ENCODE results near the gene HS6ST1.

DNA sequence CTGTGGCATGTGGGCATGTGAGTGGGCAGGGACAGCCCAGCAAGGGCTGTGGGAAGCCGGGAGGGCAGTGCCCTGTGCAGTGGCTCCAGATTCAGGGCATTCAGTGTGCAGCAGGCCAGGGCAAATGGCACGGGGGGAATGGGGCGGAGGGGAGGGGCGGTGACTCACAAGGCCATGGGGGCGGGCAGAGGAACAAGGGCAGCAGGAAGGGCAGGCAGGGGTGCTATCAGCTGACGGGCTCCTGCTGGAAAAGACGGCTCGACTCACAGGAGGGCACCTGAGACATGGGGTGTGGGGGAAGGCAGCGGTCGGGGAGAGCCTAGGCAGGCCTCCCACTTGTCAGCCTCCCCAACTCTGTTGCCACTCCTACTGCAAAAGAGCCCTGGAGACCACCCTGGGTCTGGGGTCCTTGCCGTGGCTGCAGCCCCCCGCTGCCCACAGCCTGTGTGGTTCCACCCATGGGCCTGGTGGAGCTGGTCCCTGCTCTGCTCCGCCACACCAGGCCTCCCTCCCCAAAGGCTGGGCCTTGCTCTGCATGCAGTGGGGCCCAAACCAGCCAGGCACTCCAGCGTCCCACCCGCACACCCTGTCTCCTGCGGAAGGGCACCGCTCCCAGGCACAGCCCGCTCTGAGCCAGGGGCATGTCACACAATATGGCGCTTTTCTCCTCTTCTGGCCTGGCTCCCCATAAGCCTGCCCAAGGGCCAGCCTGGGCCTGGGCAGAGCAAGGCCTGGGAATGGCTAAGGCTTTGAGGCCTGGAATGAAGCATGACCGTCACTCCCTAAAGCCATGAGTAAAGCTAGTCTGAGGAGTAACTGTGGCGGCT, 25.9 kb downstream of the HS6ST1 start:
- TF ChIP-seq FOS (IDR thresholded peaks at IDR 0.05; ENCODE audit: borderline replicate concordance, insufficient read depth, low read length) (no peak), POLR2A (IDR thresholded peaks at IDR 0.05; ENCODE audit: low read depth, low read length) (no peak), JUN (IDR thresholded peaks at IDR 0.05; ENCODE audit: borderline replicate concordance, insufficient read depth, insufficient read length, low read depth) (no peak)
- TF ChIP-seq, protein P1, sequence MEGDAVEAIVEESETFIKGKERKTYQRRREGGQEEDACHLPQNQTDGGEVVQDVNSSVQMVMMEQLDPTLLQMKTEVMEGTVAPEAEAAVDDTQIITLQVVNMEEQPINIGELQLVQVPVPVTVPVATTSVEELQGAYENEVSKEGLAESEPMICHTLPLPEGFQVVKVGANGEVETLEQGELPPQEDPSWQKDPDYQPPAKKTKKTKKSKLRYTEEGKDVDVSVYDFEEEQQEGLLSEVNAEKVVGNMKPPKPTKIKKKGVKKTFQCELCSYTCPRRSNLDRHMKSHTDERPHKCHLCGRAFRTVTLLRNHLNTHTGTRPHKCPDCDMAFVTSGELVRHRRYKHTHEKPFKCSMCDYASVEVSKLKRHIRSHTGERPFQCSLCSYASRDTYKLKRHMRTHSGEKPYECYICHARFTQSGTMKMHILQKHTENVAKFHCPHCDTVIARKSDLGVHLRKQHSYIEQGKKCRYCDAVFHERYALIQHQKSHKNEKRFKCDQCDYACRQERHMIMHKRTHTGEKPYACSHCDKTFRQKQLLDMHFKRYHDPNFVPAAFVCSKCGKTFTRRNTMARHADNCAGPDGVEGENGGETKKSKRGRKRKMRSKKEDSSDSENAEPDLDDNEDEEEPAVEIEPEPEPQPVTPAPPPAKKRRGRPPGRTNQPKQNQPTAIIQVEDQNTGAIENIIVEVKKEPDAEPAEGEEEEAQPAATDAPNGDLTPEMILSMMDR (IDR thresholded peaks at IDR 0.05; ENCODE audit: extremely low read depth in 1 of 2, insufficient read depth in 1 of 2, low read depth in 1 of 2, low read length in 2 of 2): no peak
